Esophagus muscularis mucosa (tissue), 4 donors: ENCODE measurements around the gene MAST4. TPM values are rescaled to one million over a fixed set of nuclear protein-coding genes. Genes with fewer than 3 reads are reported as not detected.

Experiments
- DNase-seq: peaks from one replicate; pipeline ENCODE4 v3.0.0-alpha.2; 2017; ENCODE audit errors: extremely low spot score
- H3K27ac ChIP-seq, 4 donors: fragments of 200-600 bp; sonication (generic); replicated peaks in 1 of 4; 1 replicate in 3 of 4; 2 replicates in 1 of 4; pipeline ENCODE4 v1.5.1; 2016 to 2019; ENCODE audit warnings: mild to moderate bottlenecking in 1 of 4
- H3K27me3 ChIP-seq, 4 donors: fragments of 200-600 bp; sonication (generic); one replicate each; pipeline versions ENCODE4 v1.5.1 to v1.6.0; 2016 to 2019
- H3K36me3 ChIP-seq, 4 donors: fragments of 200-600 bp; sonication (generic); one replicate each; pipeline ENCODE4 v1.5.1; 2016 to 2019
- H3K4me1 ChIP-seq, 4 donors: fragments of 200-600 bp; sonication (generic); one replicate each; pipeline ENCODE4 v1.5.1; 2016 to 2019
- H3K4me3 ChIP-seq, 4 donors: fragments of 200-600 bp; sonication (generic); 1 replicate in 2 of 4; 2 replicates in 2 of 4; pipeline ENCODE4 v1.5.1; 2016 to 2019; ENCODE audit warnings: mild to moderate bottlenecking in 4 of 4, moderate library complexity in 1 of 4
- H3K9me3 ChIP-seq, 4 donors: fragments of 200-600 bp; sonication (generic); 1 replicate in 3 of 4; 2 replicates in 1 of 4; pipeline ENCODE4 v1.5.1; 2016 to 2019
- CTCF ChIP-seq, 3 experiments: fragments of 200-600 bp in 2 of 3; fragments of 450-650 bp in 1 of 3; sonication (generic) in 2 of 3; IDR thresholded peaks; one replicate each; pipeline ENCODE4 v1.5.1; 2017 to 2019; ENCODE audit warnings: antibody characterized with exemption in 3 of 3, mild to moderate bottlenecking in 2 of 3, moderate library complexity in 1 of 3
- EP300 ChIP-seq: sonication (generic); formaldehyde crosslinking; IDR thresholded peaks from one replicate; pipeline ENCODE4 v1.6.1; 2017; ENCODE audit warnings: antibody characterized with exemption
- POLR2A ChIP-seq: fragments of 450-650 bp; IDR thresholded peaks from one replicate; pipeline ENCODE4 v1.6.1; 2017; ENCODE audit warnings: antibody characterized with exemption, moderate library complexity, mild to moderate bottlenecking, low read depth
- POLR2AphosphoS5 ChIP-seq, 2 donors: sonication (generic); formaldehyde crosslinking; IDR thresholded peaks; one replicate each; pipeline ENCODE4 v1.6.1; 2017; ENCODE audit warnings: antibody characterized with exemption in 2 of 2
- WGBS: methylation state at CpG from one replicate; pipeline ENCODE4 v1.1.5; 2018; 5-methylcytosine and 5-hydroxymethylcytosine counted together
- intact Hi-C: fragments of 100-400 bp; cut with DNase I; formaldehyde crosslinking; loops from one replicate; pipeline ENCODE4 v1.15.1; 2023
- total RNA-seq, 4 donors: library from RNA; depleted of rRNA; stranded (reverse); fragments of >200 nt; gene quantifications; one replicate each; pipeline versions ENCODE4 v1.1.0 to v1.2.1, GENCODE V29; 2016

The MAST4 gene
- total RNA-seq, 4 donors from 2014 or later = 26.2 to 39.7 (median 35.8) TPM

GRCh38 chr5:66561256-66561990 lies 34.8 kb upstream of the MAST4 start:
- WGBS = 77% methylated on average over 6 of the region's 6 CpGs
- H3K27me3 ChIP-seq = no peaks in the 10 kb centered on the region
- intact Hi-C loops = no loop called here
- no peak overlapping the region for H3K4me3 ChIP-seq
- TF ChIP-seq EP300 (no peak), CTCF (IDR thresholded peaks at IDR 0.05) (no peak), POLR2AphosphoS5 (IDR thresholded peaks at IDR 0.05) (no peak), POLR2A (no peak)
- H3K4me1 ChIP-seq = no peaks in the 10 kb centered on the region
- DNase-seq = no peak
- no peak overlapping the region for H3K27ac ChIP-seq
- H3K9me3 ChIP-seq = no peaks in the 10 kb centered on the region
- no peaks in the 10 kb centered on the region for H3K36me3 ChIP-seq

DNA sequence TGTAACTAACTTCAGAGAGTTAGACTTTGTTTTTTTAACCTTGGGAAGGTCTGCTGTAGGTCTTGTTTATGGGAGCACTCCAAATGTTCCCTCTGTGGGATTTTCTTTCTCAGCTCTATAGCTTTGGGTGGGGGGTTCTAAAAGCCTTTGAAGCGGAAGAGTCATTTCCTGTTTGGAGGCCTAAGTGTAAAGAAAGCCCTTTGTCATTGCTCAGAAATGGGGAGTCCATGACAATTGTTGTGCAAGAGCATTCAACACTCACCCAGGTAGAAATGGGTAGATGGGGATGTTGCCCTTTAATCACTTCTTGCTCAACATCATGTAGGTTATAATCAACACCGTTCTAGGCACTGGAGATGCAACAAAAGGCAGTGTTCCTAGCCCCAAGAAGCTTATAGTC lies 30.3 kb upstream of the MAST4 start:
- Histone ChIP-seq H3K9me3 (no peaks in the 10 kb centered on the region), H3K36me3 (no peaks in the 10 kb centered on the region), H3K27me3 (peaks cover 0 to 4% (median 0%) of the 10 kb centered on the region in 4 donors), H3K4me1 (no peaks in the 10 kb centered on the region), H3K27ac (no peak overlapping the region), H3K4me3 (no peak overlapping the region)
- no peak for TF ChIP-seq EP300
- no peak for TF ChIP-seq POLR2AphosphoS5 (IDR thresholded peaks at IDR 0.05)
- TF ChIP-seq CTCF (IDR thresholded peaks at IDR 0.05) = no peak
- no peak for TF ChIP-seq POLR2A
- intact Hi-C loops = no loop called here
- WGBS = 87% methylated on average over 2 of the region's 2 CpGs
- DNase-seq = no peak

DNA sequence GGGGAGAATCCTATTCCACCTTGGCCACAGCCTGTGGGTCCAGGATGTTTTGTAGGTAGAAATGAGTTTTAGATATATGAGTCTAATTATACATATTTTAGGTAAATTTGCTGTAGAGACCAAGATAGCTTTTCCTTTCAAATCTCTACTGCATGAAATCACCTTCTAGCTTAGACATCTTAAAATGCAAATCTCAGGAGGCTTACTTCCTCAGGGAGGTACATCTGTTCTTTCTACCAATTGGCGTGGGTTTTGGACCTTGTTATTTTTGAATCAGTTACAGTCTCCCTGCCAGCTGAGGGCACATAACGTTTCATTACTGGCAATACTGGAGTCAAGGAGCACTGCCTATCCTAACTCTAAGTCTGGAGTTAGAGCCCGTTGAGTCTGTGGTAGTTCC lies 28.7 kb upstream of the MAST4 start:
- no peaks in the 10 kb centered on the region for H3K4me1 ChIP-seq
- no peak overlapping the region for H3K27ac ChIP-seq
- WGBS = 79% methylated on average over 3 of the region's 3 CpGs
- H3K4me3 ChIP-seq = no peak overlapping the region
- no peaks in the 10 kb centered on the region for H3K9me3 ChIP-seq
- H3K27me3 ChIP-seq = peaks cover 0 to 4% (median 0%) of the 10 kb centered on the region in 4 donors
- no peak for DNase-seq
- TF ChIP-seq POLR2AphosphoS5 (IDR thresholded peaks at IDR 0.05) = no peak
- TF ChIP-seq EP300 = no peak
- no peak for TF ChIP-seq CTCF (IDR thresholded peaks at IDR 0.05)
- TF ChIP-seq POLR2A = no peak
- H3K36me3 ChIP-seq = no peaks in the 10 kb centered on the region
- intact Hi-C loops = no loop called here

DNA sequence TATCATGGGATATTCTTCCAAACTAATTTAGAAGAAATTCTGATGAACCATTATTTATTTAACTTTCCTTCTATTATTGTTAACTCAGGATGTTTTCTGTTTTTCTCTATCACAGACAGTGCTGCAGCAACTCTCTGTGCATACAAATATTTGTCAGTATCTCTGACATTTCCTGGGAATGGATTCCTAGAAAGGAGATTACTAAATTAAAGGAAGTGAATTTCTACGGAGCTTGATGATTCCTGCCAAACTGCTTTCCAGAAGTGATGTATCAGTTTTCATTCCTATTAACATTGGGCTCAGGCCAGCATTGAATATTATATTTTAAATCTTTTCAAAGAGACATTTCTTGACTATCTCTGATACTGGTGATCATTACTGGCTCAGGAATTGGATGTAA lies 26.0 kb upstream of the MAST4 start:
- 15% methylated on average over 1 of the region's 1 CpG for WGBS
- H3K27ac ChIP-seq = no peak overlapping the region
- DNase-seq = no peak
- no peaks in the 10 kb centered on the region for H3K4me1 ChIP-seq
- no peak for TF ChIP-seq EP300
- TF ChIP-seq CTCF (IDR thresholded peaks at IDR 0.05) = no peak
- no peak for TF ChIP-seq POLR2A
- TF ChIP-seq POLR2AphosphoS5 (IDR thresholded peaks at IDR 0.05) = no peak
- no peaks in the 10 kb centered on the region for H3K9me3 ChIP-seq
- H3K4me3 ChIP-seq = no peak overlapping the region
- intact Hi-C loops = no loop called here
- peaks cover 0 to 4% (median 0%) of the 10 kb centered on the region in 4 donors for H3K27me3 ChIP-seq
- no peaks in the 10 kb centered on the region for H3K36me3 ChIP-seq

DNA sequence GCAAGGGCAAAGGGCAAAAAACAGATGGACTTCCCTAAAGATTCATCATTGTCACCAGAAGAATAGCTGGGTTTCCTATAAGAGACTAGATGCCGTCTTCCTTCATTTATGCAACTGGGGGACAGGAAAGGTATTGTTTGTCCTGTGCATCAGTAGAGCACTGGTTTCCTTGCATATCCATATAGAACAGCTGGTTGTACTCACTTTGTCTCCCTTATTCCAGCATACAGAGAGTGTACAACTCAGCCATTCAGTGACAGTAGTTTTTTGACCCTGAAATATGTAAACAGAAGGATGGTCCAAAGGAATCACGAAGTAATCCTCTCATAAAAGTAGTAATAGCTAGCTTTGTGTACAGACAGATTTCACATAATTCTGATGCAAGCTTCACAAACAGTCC lies 22.5 kb upstream of the MAST4 start:
- no peak overlapping the region for H3K27ac ChIP-seq
- no peak for DNase-seq
- WGBS = 38% methylated on average over 2 of the region's 2 CpGs
- intact Hi-C loops = no loop called here
- no peak overlapping the region for H3K4me3 ChIP-seq
- no peaks in the 10 kb centered on the region for H3K4me1 ChIP-seq
- H3K27me3 ChIP-seq = no peaks in the 10 kb centered on the region
- no peaks in the 10 kb centered on the region for H3K9me3 ChIP-seq
- H3K36me3 ChIP-seq = no peaks in the 10 kb centered on the region
- TF ChIP-seq POLR2AphosphoS5 (IDR thresholded peaks at IDR 0.05) (no peak), POLR2A (no peak), CTCF (IDR thresholded peaks at IDR 0.05) (no peak)
